Right lobe of liver (tissue), 6 donors: ENCODE measurements around the gene SCGB3A1. TPM values are rescaled to one million over a fixed set of nuclear protein-coding genes. Genes with fewer than 3 reads are reported as not detected.

ENCODE experiments used
- ATAC-seq, 4 donors: fragments of 200-7000 bp; cut with Tn5 transposase; one replicate each; pipeline ENCODE4 v1.9.1; 2020; ENCODE audit warnings: mild to moderate bottlenecking in 4 of 4, moderate library complexity in 4 of 4
- DNase-seq, 3 donors: peaks; one replicate each; pipeline ENCODE4 v3.0.0-alpha.2; 2020
- H3K27ac ChIP-seq, 3 donors: fragments of 200-600 bp; one replicate each; pipeline ENCODE4 v1.8.0; 2022
- H3K27me3 ChIP-seq, 2 donors: fragments of 200-600 bp; one replicate each; pipeline ENCODE4 v1.8.0; 2022
- H3K36me3 ChIP-seq, 4 donors: fragments of 200-600 bp; sonication (generic) in 1 of 4; one replicate each; pipeline versions ENCODE4 v1.5.1 to v1.8.0; 2017 to 2022; ENCODE audit warnings: control low read depth in 1 of 4
- H3K4me1 ChIP-seq, 4 donors: fragments of 200-600 bp; sonication (generic) in 1 of 4; one replicate each; pipeline versions ENCODE4 v1.5.1 to v1.8.0; 2017 to 2022; ENCODE audit warnings: control low read depth in 1 of 4
- H3K4me3 ChIP-seq, 3 donors: fragments of 200-600 bp; one replicate each; pipeline ENCODE4 v1.8.0; 2022
- H3K9me3 ChIP-seq, 4 donors: fragments of 200-600 bp; sonication (generic) in 1 of 4; one replicate each; pipeline versions ENCODE4 v1.5.1 to v1.8.0; 2017 to 2022; ENCODE audit warnings: control low read depth in 1 of 4
- CTCF ChIP-seq, 4 donors: fragments of 200-600 bp in 3 of 4; fragments of 450-650 bp in 1 of 4; IDR thresholded peaks; one replicate each; pipeline versions ENCODE4 v1.5.1 to v1.8.0; 2016 to 2022; ENCODE audit warnings: antibody characterized with exemption in 4 of 4, mild to moderate bottlenecking in 2 of 4
- POLR2A ChIP-seq: fragments of 450-650 bp; IDR thresholded peaks from one replicate; pipeline ENCODE4 v1.6.1; 2017; ENCODE audit warnings: antibody characterized with exemption, mild to moderate bottlenecking
- WGBS: methylation state at CpG from one replicate; pipeline ENCODE4 v1.1.6; 2018; ENCODE audit warnings: low coverage, low lambda C conversion rate; ENCODE audit not compliant: insufficient coverage; ENCODE audit errors: missing lambda C conversion rate; 5-methylcytosine and 5-hydroxymethylcytosine counted together
- intact Hi-C, 2 donors: fragments of 100-400 bp; cut with DNase I; formaldehyde crosslinking; loops; one replicate each; pipeline versions ENCODE4 v1.11.2 to v1.14.1; 2022
- total RNA-seq, 6 experiments: library from RNA; depleted of rRNA in 2 of 6; stranded (reverse); fragments of >200 nt in 2 of 6; fragmentation: NEBNext Ultra II Directional in 3 of 6; extraction: Animal tissue kit (Norgen Biotek cat#: 25700) in 3 of 6; gene quantifications; one replicate each; pipeline versions ENCODE4 v1.1.0 to v1.2.4, GENCODE V29; 2016 to 2023
- donor health status: DM: no; HTN: yes; CAD: no.
- donor health status: DM: no; HTN: no; CAD: no.
- donor health status: DM: no; HTN: no; CAD: no.
- donor health status: DM: no; HTN: yes; CAD: no.
- donor health status: DM: no; HTN: yes; CAD: no.

SCGB3A1 gene
- total RNA-seq, 6 experiments from 2014 or later: 0.57 to 3.3 TPM; not detected in 4

- ATAC-seq (peak; percentile 9 to 34 (median 25)), DNase-seq (no peak)
- no peaks in the 10 kb centered on the region for H3K27me3 ChIP-seq
- no peaks in the 10 kb centered on the region for H3K36me3 ChIP-seq
- H3K4me3 ChIP-seq: no peak overlapping the region
- no peaks in the 10 kb centered on the region for H3K9me3 ChIP-seq
- TF ChIP-seq CTCF (IDR thresholded peaks at IDR 0.05) (no peak), POLR2A (no peak)
- no CpG with 5 or more reads among the region's 10 CpGs for WGBS
- H3K27ac ChIP-seq: no peak overlapping the region
- H3K4me1 ChIP-seq: no peaks in the 10 kb centered on the region
- intact Hi-C loops: no loop called here
Observed at GRCh38 chr5:180623411-180623834, 32.1 kb upstream of the SCGB3A1 start.

DNA sequence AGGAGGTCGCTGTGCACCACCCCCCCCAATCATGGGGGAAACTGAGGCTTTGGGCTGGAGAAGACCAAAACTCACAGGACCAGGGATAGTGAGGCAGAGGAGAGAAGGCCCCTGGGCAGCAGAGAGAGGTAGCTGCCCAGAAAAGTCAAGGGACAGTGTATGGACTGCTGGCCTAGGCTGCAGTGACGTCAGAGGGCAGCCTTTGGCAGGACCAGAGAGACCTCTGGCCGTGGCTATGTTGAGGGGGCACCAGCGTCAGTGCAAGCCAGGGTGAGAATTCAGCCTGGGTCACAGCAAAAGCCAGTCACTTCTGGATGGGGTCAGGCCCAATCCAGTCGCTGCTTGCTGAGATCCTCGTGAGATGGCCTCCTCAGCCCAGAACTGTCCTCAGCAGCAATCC, 31.6 kb upstream of the SCGB3A1 start:
- WGBS: no CpG with 5 or more reads among the region's 6 CpGs
- H3K9me3 ChIP-seq: no peaks in the 10 kb centered on the region
- no peaks in the 10 kb centered on the region for H3K27me3 ChIP-seq
- TF ChIP-seq POLR2A (no peak), CTCF (IDR thresholded peaks at IDR 0.05) (no peak)
- intact Hi-C loops: no loop called here
- H3K4me3 ChIP-seq: no peak overlapping the region
- H3K27ac ChIP-seq: no peak overlapping the region
- ATAC-seq (peak in 2 of 4 donors; percentile 6 to 7), DNase-seq (no peak)
- no peaks in the 10 kb centered on the region for H3K36me3 ChIP-seq
- no peaks in the 10 kb centered on the region for H3K4me1 ChIP-seq

GRCh38 chr5:180621311-180621710, 30.0 kb upstream of the SCGB3A1 start:
- Histone ChIP-seq H3K36me3 (no peaks in the 10 kb centered on the region), H3K4me3 (no peak overlapping the region), H3K9me3 (no peaks in the 10 kb centered on the region), H3K27me3 (no peaks in the 10 kb centered on the region), H3K4me1 (no peaks in the 10 kb centered on the region), H3K27ac (no peak overlapping the region)
- no CpG with 5 or more reads among the region's 32 CpGs for WGBS
- TF ChIP-seq CTCF (IDR thresholded peaks at IDR 0.05) (no peak), POLR2A (no peak)
- no peak for DNase-seq
- intact Hi-C loops: no loop called here
- no peak for ATAC-seq

DNA sequence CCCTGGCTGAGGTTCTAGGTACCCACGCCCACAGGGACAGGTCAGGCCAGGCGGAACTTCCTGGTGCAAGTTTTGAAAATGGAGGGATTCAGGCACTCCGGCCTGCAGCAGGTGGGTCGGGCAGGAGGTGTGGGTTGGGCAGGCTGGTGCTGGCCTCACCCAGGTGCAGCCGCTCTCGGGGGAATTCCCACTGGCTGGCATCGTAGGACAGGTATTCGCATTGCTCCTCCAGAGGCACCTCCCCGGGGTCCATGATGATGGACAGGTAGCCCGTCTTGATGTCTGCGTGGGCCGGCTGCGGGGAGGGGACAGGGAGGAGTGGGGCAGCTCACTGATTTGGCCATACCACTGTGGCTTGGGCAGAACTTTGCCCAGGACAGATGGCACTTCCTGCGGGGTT, 28.7 kb upstream of the SCGB3A1 start:
- Histone ChIP-seq H3K4me3 (no peak overlapping the region), H3K4me1 (no peaks in the 10 kb centered on the region), H3K36me3 (no peaks in the 10 kb centered on the region), H3K27ac (no peak overlapping the region), H3K9me3 (no peaks in the 10 kb centered on the region), H3K27me3 (no peaks in the 10 kb centered on the region)
- intact Hi-C loops: no loop called here
- DNase-seq (no peak), ATAC-seq (no peak)
- TF ChIP-seq CTCF (IDR thresholded peaks at IDR 0.05) (no peak), POLR2A (no peak)
- 71% methylated on average over 2 of the region's 14 CpGs for WGBS

DNA sequence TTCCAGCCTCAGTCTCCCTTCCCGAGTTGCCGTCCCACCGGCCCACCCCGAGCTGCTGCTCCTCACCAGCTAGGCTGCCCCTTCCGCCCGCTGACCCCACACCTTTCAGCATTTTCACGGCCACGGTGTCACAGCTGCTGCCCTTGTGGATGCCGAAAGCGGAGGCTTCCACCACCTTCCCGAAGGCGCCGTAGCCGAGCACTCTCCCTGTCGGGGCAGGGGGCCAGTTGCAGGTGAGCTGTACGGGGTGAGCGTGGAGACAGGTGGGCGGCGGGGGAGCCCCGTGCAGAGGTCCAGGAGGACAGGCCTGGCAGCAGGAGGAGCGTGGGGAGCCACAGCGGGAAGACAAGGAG, 28.2 kb upstream of the SCGB3A1 start:
- Histone ChIP-seq H3K27ac (no peak overlapping the region), H3K4me3 (no peak overlapping the region), H3K9me3 (no peaks in the 10 kb centered on the region), H3K27me3 (no peaks in the 10 kb centered on the region), H3K36me3 (no peaks in the 10 kb centered on the region), H3K4me1 (no peaks in the 10 kb centered on the region)
- WGBS: 75% methylated on average over 12 of the region's 22 CpGs
- DNase-seq (no peak), ATAC-seq (no peak)
- intact Hi-C loops: no loop called here
- TF ChIP-seq CTCF (IDR thresholded peaks at IDR 0.05) (no peak), POLR2A (no peak)
